Panc1 (cell line): ENCODE data around the gene PRPF39. TPM values are rescaled to one million over a fixed set of nuclear protein-coding genes. Genes with fewer than 3 reads are reported as not detected.

Source experiments
- ATAC-seq: fragments of 200-7000 bp; cut with Tn5 transposase; 2 replicates; pipeline ENCODE4 v1.9.1; 2020; ENCODE audit warnings: mild to moderate bottlenecking, moderate library complexity
- BruUV-seq: library from RNA; stranded (reverse); fragments of 400-500 nt; replicated peaks from 2 replicates; lab custom pipeline; 2021; lab: Mats Ljungman, UMichigan
- CTCF ChIA-PET: fragments of 300-600 bp; sonication (Branson Sonifier 250); formaldehyde crosslinking; loops from one replicate; lab custom pipeline; 2022; ENCODE audit warnings: antibody characterized with exemption; lab: Charles Lee
- POLR2A ChIA-PET: fragments of 300-600 bp; sonication (Branson Sonifier 250); formaldehyde crosslinking; loops from one replicate; lab custom pipeline; 2022; ENCODE audit warnings: antibody characterized with exemption; lab: Charles Lee
- DNase-seq: peaks from one replicate; pipeline ENCODE4 v3.0.0-alpha.2; 2010; ENCODE audit warnings: low read depth, low spot score
- H3K27ac ChIP-seq: 2 replicates; pipeline ENCODE4 v1.5.1; 2011; ENCODE audit warnings: mild to moderate bottlenecking, low read length, inconsistent platforms
- H3K27me3 ChIP-seq: fragments of 200-500 bp; sonication (Bioruptor generic); 2 replicates; pipeline ENCODE4 v1.6.0; 2014; ENCODE audit warnings: low read length, inconsistent platforms; ENCODE audit not compliant: control insufficient read depth, insufficient read depth
- H3K36me3 ChIP-seq: fragments of 200-500 bp; sonication (Bioruptor generic); 2 replicates; pipeline ENCODE4 v1.5.1; 2014; ENCODE audit warnings: inconsistent platforms, mild to moderate bottlenecking, low read length, moderate library complexity; ENCODE audit not compliant: control insufficient read depth, insufficient read depth
- H3K4me1 ChIP-seq: 2 replicates; pipeline ENCODE4 v1.5.1; 2011; ENCODE audit warnings: inconsistent platforms, mild to moderate bottlenecking, low read length, moderate library complexity; ENCODE audit not compliant: control insufficient read depth, insufficient read depth
- H3K4me3 ChIP-seq, 2 experiments: 2 replicates each; pipeline ENCODE4 v1.5.1; 2011 to 2012; ENCODE audit warnings: low read depth in 2 of 2, low read length in 2 of 2, mild to moderate bottlenecking in 2 of 2, inconsistent platforms in 1 of 2, moderate library complexity in 1 of 2
- H3K9me3 ChIP-seq: fragments of 200-500 bp; sonication (Bioruptor generic); 2 replicates; pipeline ENCODE4 v1.5.1; 2014; ENCODE audit warnings: low read depth, mild to moderate bottlenecking, inconsistent platforms, low read length, moderate library complexity; ENCODE audit not compliant: control insufficient read depth, insufficient read depth
- CTCF ChIP-seq: fragments of 450-650 bp; IDR thresholded peaks from 2 replicates; pipeline ENCODE4 v1.5.1; 2017; ENCODE audit warnings: mild to moderate bottlenecking
- POLR2AphosphoS5 ChIP-seq: IDR thresholded peaks from 2 replicates; pipeline ENCODE4 v1.6.1; 2012; ENCODE audit warnings: mild to moderate bottlenecking, low read depth, low read length, moderate library complexity
- SIN3A ChIP-seq: IDR thresholded peaks from 2 replicates; pipeline ENCODE4 v1.6.1; 2012; ENCODE audit warnings: low read depth, mild to moderate bottlenecking, low read length, moderate library complexity, borderline replicate concordance; ENCODE audit not compliant: insufficient read depth
- TCF7L2 ChIP-seq: IDR thresholded peaks from 2 replicates; pipeline ENCODE4 v1.6.1; 2011; ENCODE audit warnings: mild to moderate bottlenecking, low read depth, low read length, inconsistent platforms
- in situ Hi-C: cut with HindIII; loops from 2 replicates; pipeline ENCODE4 v1.10.0; 2016; ENCODE audit warnings: low sequenced_read_pairs, low pct_unique_long_range_greater_than_20kb
- intact Hi-C: fragments of 100-400 bp; cut with micrococcal nuclease; formaldehyde crosslinking; loops from one replicate; pipeline ENCODE4 v1.10.0; 2022; ENCODE audit not compliant: unreplicated experiment
- total RNA-seq: library from RNA; stranded (reverse); gene quantifications from one replicate; pipeline ENCODE4 v1.2.1, GENCODE V29; 2021; ENCODE audit not compliant: unreplicated experiment
- TF ChIP-seq, protein P1 (sequence below), 2 experiments: IDR thresholded peaks; 2 replicates each; pipeline ENCODE4 v1.6.1; 2011 to 2012; ENCODE audit warnings: low read depth in 2 of 2, control low read depth in 1 of 2, low read length in 1 of 2, mild to moderate bottlenecking in 1 of 2, moderate library complexity in 1 of 2; ENCODE audit not compliant: insufficient read depth in 1 of 2

Gene PRPF39
- total RNA-seq, 1 experiment from 2014 or later, result 30.7 TPM

- BruUV-seq, result no TSS peak
- ATAC-seq, result no peak
- in situ Hi-C loops (no loop called here), intact Hi-C loops (no loop called here)
- no peak for DNase-seq
- ChIA-PET POLR2A (interaction anchor here (0.6 kb wide), 1 partner anchor 11 kb away, joined by 6 read pairs; no protein-coding TSS in a partner anchor), CTCF (no interaction called here)
- Histone ChIP-seq H3K36me3 (no peaks in the 10 kb centered on the region), H3K27me3 (no peaks in the 10 kb centered on the region), H3K4me3 (no peak overlapping the region), H3K27ac (no peak overlapping the region), H3K4me1 (no peaks in the 10 kb centered on the region), H3K9me3 (no peaks in the 10 kb centered on the region)
- TF ChIP-seq CTCF, result no peak
Measured at GRCh38 chr14:45041641-45042040, 42.3 kb upstream of the PRPF39 start.

GRCh38 chr14:45044638-45045037 is 39.3 kb upstream of the PRPF39 start:
- DNase-seq (no peak), ATAC-seq (no peak)
- Histone ChIP-seq H3K36me3 (no peaks in the 10 kb centered on the region), H3K4me1 (no peaks in the 10 kb centered on the region), H3K27me3 (no peaks in the 10 kb centered on the region), H3K27ac (no peak overlapping the region), H3K9me3 (no peaks in the 10 kb centered on the region), H3K4me3 (no peak overlapping the region)
- in situ Hi-C loops, result no loop called here
- ChIA-PET POLR2A (interaction anchor here (0.6 kb wide), 1 partner anchor 36 kb away, joined by 4 read pairs; no protein-coding TSS in a partner anchor), CTCF (no interaction called here)
- BruUV-seq, result no TSS peak
- TF ChIP-seq SIN3A, result no peak
- TF ChIP-seq TCF7L2, result no peak
- no peak for TF ChIP-seq POLR2AphosphoS5
- no peak for TF ChIP-seq CTCF
- TF ChIP-seq, protein P1, sequence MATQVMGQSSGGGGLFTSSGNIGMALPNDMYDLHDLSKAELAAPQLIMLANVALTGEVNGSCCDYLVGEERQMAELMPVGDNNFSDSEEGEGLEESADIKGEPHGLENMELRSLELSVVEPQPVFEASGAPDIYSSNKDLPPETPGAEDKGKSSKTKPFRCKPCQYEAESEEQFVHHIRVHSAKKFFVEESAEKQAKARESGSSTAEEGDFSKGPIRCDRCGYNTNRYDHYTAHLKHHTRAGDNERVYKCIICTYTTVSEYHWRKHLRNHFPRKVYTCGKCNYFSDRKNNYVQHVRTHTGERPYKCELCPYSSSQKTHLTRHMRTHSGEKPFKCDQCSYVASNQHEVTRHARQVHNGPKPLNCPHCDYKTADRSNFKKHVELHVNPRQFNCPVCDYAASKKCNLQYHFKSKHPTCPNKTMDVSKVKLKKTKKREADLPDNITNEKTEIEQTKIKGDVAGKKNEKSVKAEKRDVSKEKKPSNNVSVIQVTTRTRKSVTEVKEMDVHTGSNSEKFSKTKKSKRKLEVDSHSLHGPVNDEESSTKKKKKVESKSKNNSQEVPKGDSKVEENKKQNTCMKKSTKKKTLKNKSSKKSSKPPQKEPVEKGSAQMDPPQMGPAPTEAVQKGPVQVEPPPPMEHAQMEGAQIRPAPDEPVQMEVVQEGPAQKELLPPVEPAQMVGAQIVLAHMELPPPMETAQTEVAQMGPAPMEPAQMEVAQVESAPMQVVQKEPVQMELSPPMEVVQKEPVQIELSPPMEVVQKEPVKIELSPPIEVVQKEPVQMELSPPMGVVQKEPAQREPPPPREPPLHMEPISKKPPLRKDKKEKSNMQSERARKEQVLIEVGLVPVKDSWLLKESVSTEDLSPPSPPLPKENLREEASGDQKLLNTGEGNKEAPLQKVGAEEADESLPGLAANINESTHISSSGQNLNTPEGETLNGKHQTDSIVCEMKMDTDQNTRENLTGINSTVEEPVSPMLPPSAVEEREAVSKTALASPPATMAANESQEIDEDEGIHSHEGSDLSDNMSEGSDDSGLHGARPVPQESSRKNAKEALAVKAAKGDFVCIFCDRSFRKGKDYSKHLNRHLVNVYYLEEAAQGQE (IDR thresholded peaks at IDR 0.05; ENCODE audit: insufficient read depth in 1 of 2, low read depth in 2 of 2, low read length in 1 of 2), result no peak
- intact Hi-C loops, result no loop called here
